RWPE2 (cell line): ENCODE data around the gene VPS9D1.

ENCODE experiments used
- ATAC-seq: fragments of 200-7000 bp; cut with Tn5 transposase; 3 replicates; pipeline ENCODE4 v1.9.1; 2021; ENCODE audit warnings: low read depth
- DNase-seq: peaks from one replicate; pipeline ENCODE4 v3.0.0-alpha.2; 2020; ENCODE audit warnings: low spot score
- H3K27ac ChIP-seq: fragments of 450-650 bp; 2 replicates; pipeline ENCODE4 v1.5.1; 2017; ENCODE audit warnings: mild to moderate bottlenecking; ENCODE audit not compliant: poor library complexity, severe bottlenecking
- H3K27me3 ChIP-seq: fragments of 250-450 bp; sonication (Bioruptor Pico); 2 replicates; pipeline ENCODE4 v1.5.1; 2021; ENCODE audit warnings: mild to moderate bottlenecking, moderate library complexity; ENCODE audit not compliant: insufficient read depth, poor library complexity, severe bottlenecking
- H3K36me3 ChIP-seq: fragments of 250-450 bp; sonication (Bioruptor Pico); 2 replicates; pipeline ENCODE4 v1.5.1; 2020; ENCODE audit warnings: low read depth, mild to moderate bottlenecking, moderate library complexity
- H3K4me1 ChIP-seq: fragments of 250-450 bp; sonication (Bioruptor Pico); 2 replicates; pipeline ENCODE4 v1.5.1; 2021; ENCODE audit warnings: mild to moderate bottlenecking, moderate library complexity; ENCODE audit not compliant: insufficient read depth, poor library complexity, severe bottlenecking
- H3K4me3 ChIP-seq: fragments of 250-450 bp; sonication (Bioruptor Pico); 2 replicates; pipeline ENCODE4 v1.5.1; 2021; ENCODE audit warnings: mild to moderate bottlenecking, moderate library complexity; ENCODE audit not compliant: severe bottlenecking
- H3K9me3 ChIP-seq: fragments of 250-450 bp; sonication (Bioruptor Pico); 2 replicates; pipeline ENCODE4 v1.5.1; 2021; ENCODE audit warnings: mild to moderate bottlenecking, moderate library complexity; ENCODE audit not compliant: severe bottlenecking
- TF ChIP-seq, protein P1 (sequence below): fragments of 450-650 bp; IDR thresholded peaks from one replicate; pipeline ENCODE4 v1.5.1; 2017; ENCODE audit warnings: mild to moderate bottlenecking, moderate library complexity; ENCODE audit not compliant: poor library complexity, severe bottlenecking

The VPS9D1 gene

DNA sequence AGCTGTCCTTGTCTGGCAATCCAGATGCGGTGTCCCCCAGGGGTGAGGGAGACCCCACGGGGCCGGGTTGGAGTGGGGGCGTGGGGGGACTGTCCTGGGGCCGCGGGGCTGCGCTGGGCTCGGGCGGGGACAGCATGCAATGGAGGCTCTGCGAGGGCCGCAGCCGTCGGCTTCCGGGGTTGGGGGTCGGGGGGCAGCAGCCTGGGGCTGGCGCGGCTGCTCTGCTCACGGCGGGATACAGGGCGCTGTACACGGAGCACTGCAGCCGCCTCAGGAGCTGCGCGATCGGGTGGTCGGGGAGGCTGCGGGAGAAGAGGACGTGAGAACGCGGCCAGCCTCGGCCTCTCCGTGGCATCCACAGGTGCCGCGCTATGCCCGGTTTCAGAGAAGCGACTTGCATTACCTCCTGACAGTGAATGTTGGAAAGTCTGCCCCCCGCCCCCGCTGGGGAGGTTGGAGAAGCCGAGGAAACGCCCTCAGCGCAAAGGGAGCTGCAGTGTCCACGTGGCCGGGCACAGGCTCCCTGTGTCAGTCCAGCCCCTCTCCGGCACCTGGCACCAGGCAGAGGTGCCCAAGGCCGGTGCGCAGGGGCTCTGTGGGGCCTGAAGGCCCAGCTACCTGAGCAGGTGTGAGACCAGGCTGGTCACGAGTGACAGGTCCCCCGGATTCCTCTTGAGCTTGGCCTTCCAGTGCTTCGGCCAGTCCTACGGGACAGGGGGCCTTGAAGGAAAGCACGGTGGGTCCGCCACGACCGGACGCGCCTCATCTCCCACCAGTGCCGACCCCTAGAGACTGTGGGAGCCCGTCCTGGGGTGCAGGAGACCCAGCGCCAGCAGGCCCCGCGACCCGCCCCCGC, 9.8 kb downstream of the VPS9D1 start:
- DNase-seq = peak; percentile 61
- Histone ChIP-seq H3K36me3 (peaks cover 28% of the 10 kb centered on the region), H3K4me3 (no peak overlapping the region), H3K27ac (no peak overlapping the region), H3K4me1 (no peaks in the 10 kb centered on the region), H3K9me3 (no peaks in the 10 kb centered on the region), H3K27me3 (no peaks in the 10 kb centered on the region)
- ATAC-seq = no peak
- TF ChIP-seq, protein P1, sequence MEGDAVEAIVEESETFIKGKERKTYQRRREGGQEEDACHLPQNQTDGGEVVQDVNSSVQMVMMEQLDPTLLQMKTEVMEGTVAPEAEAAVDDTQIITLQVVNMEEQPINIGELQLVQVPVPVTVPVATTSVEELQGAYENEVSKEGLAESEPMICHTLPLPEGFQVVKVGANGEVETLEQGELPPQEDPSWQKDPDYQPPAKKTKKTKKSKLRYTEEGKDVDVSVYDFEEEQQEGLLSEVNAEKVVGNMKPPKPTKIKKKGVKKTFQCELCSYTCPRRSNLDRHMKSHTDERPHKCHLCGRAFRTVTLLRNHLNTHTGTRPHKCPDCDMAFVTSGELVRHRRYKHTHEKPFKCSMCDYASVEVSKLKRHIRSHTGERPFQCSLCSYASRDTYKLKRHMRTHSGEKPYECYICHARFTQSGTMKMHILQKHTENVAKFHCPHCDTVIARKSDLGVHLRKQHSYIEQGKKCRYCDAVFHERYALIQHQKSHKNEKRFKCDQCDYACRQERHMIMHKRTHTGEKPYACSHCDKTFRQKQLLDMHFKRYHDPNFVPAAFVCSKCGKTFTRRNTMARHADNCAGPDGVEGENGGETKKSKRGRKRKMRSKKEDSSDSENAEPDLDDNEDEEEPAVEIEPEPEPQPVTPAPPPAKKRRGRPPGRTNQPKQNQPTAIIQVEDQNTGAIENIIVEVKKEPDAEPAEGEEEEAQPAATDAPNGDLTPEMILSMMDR = no peak

DNA sequence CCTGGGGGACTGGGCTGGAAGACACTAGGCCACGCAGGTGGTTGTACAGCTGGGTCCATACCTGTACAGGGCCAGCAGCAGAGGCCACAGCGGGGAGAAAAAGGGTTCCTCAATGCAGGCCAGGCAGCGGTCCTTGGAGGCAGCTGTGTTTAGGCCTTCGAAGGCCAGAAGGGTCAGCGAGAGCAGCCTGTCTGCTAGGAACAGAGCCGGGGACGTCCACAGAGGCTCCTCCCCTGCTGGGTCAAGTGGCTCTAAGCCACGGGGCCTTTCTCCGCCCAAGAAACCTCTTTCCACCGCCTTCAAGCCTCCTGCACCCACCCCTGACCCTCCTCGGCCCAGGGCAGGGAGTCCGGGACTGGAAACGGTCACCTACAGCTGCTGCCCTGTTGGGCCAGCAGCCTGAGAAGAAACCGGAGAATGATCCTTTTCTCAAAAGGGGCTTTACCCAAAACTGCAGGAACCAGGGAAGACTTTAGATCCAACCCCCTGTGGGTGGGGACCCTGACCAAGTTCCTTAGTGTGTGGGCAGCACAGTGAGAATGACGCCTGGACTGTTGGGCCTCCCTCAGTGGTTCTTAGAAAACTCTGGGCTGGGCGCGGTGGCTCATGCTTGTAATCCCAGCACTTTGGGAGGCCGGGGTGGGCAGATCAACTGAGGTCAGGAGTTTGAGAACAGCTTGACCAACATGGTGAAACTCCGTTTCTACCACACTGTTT, 10.8 kb downstream of the VPS9D1 start:
- H3K9me3 ChIP-seq = no peaks in the 10 kb centered on the region
- peaks cover 22% of the 10 kb centered on the region for H3K36me3 ChIP-seq
- TF ChIP-seq, protein P1 = no peak
- H3K27me3 ChIP-seq = no peaks in the 10 kb centered on the region
- DNase-seq (peak; percentile 59), ATAC-seq (no peak)
- no peak overlapping the region for H3K4me3 ChIP-seq
- H3K27ac ChIP-seq = no peak overlapping the region
- H3K4me1 ChIP-seq = no peaks in the 10 kb centered on the region

DNA sequence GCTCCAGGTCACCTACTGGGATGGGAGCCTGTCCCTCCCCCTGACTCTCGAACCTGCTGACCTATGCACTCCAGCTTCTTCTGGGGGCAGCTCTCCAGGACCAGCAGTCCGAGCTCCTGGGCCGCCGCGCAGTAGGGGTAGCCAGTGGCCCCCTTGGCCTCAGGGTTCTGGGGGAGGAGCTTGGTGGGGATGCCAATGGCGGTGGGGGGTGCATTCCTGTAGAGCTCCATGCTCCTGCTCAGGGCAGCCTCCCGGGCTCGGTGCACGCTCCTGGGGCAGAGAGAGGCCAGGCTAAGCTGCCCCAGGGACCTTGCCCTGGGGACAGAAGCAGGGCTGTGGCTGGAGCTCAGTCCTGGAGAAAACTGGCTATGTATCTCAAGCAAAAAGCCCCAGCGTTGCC, 11.5 kb downstream of the VPS9D1 start:
- peaks cover 15% of the 10 kb centered on the region for H3K36me3 ChIP-seq
- no peak overlapping the region for H3K27ac ChIP-seq
- no peaks in the 10 kb centered on the region for H3K4me1 ChIP-seq
- TF ChIP-seq, protein P1 = no peak
- H3K27me3 ChIP-seq = no peaks in the 10 kb centered on the region
- H3K9me3 ChIP-seq = no peaks in the 10 kb centered on the region
- DNase-seq (peak; percentile 68), ATAC-seq (no peak)
- no peak overlapping the region for H3K4me3 ChIP-seq

DNA sequence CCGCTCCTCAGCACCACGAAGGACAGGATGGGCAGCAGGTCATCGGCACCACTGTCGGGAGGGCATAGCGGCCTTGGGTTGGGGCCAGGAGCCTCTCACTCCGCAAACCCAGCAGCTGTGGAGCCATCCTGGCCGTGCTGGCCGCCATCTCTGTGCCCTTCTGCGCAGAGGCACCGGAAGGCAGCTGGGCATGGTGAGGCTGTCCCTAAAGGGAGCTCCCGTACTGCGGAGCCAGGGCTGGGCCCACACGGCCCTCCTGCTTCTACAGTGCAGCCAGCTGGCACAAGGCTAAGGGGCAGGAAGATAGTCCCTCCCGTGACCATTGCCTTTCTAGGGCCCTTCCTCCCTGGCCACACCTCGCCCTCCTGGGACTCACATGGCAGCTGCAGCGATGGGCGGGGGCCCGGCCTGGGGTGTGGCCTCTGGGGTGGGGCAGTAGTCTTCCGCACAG, 12.2 kb downstream of the VPS9D1 start:
- ATAC-seq (no peak), DNase-seq (peak; percentile 61)
- Histone ChIP-seq H3K36me3 (peaks cover 8% of the 10 kb centered on the region), H3K27ac (no peak overlapping the region), H3K9me3 (no peaks in the 10 kb centered on the region), H3K4me3 (no peak overlapping the region), H3K4me1 (no peaks in the 10 kb centered on the region), H3K27me3 (no peaks in the 10 kb centered on the region)
- TF ChIP-seq, protein P1 = no peak
